CD4-positive, CD25-positive, alpha-beta regulatory T cell (primary cell): ENCODE measurements around the gene ATOH8. TPM values are rescaled to one million over a fixed set of nuclear protein-coding genes. Genes with fewer than 3 reads are reported as not detected.

Experiments
- ATAC-seq, 2 donors: fragments of 150-1000 bp; cut with Tn5 transposase; one replicate each; pipeline ENCODE4 v1.10.0; 2021; ENCODE audit warnings: low read depth in 2 of 2, moderate number of reproducible peaks in 2 of 2, moderate library complexity in 1 of 2
- DNase-seq, 3 donors: peaks; one replicate each; pipeline versions ENCODE4 v3.0.0 to v3.0.0-alpha.2; 2012 to 2022; ENCODE audit warnings: mixed read lengths in 1 of 3
- H3K27ac ChIP-seq: one replicate; pipeline ENCODE4 v1.7.0; 2013; ENCODE audit warnings: mild to moderate bottlenecking, low read length; ENCODE audit not compliant: insufficient read depth, poor library complexity, severe bottlenecking
- H3K27me3 ChIP-seq: one replicate; pipeline ENCODE4 v1.7.0; 2013; ENCODE audit warnings: low read length; ENCODE audit not compliant: control insufficient read depth, insufficient read depth
- H3K36me3 ChIP-seq: one replicate; pipeline ENCODE4 v1.7.0; 2013; ENCODE audit warnings: mild to moderate bottlenecking, low read length, moderate library complexity; ENCODE audit not compliant: control insufficient read depth, insufficient read depth
- H3K4me1 ChIP-seq: 2 replicates; pipeline ENCODE4 v1.7.0; 2013; ENCODE audit warnings: mild to moderate bottlenecking, low read length; ENCODE audit not compliant: insufficient read depth, control insufficient read depth, poor library complexity, severe bottlenecking
- H3K4me3 ChIP-seq: one replicate; pipeline ENCODE4 v1.7.0; 2013; ENCODE audit warnings: low read depth, mild to moderate bottlenecking, low read length, moderate library complexity
- H3K9me3 ChIP-seq, 2 experiments: 1 replicate in 1 of 2; 2 replicates in 1 of 2; pipeline ENCODE4 v1.7.0; 2013; ENCODE audit warnings: low read length in 2 of 2, mild to moderate bottlenecking in 1 of 2, moderate library complexity in 1 of 2; ENCODE audit not compliant: control insufficient read depth in 2 of 2
- H3K27ac Mint-ChIP-seq, 3 donors: one replicate each; pipeline ENCODE4 v1.8.0; 2020 to 2022; ENCODE audit warnings: mild to moderate bottlenecking in 3 of 3, mixed read lengths in 3 of 3, moderate library complexity in 2 of 3
- H3K27me3 Mint-ChIP-seq: one replicate; pipeline ENCODE4 v1.8.0; 2022; ENCODE audit warnings: mild to moderate bottlenecking, mixed read lengths
- H3K36me3 Mint-ChIP-seq: one replicate; pipeline ENCODE4 v1.8.0; 2020; ENCODE audit warnings: mixed read lengths
- H3K4me1 Mint-ChIP-seq, 4 donors: one replicate each; pipeline ENCODE4 v1.8.0; 2020 to 2022; ENCODE audit warnings: mixed read lengths in 4 of 4, mild to moderate bottlenecking in 1 of 4
- H3K4me3 Mint-ChIP-seq, 4 donors: one replicate each; pipeline ENCODE4 v1.8.0; 2020 to 2022; ENCODE audit warnings: mild to moderate bottlenecking in 4 of 4, mixed read lengths in 4 of 4, moderate library complexity in 3 of 4
- H3K9me3 Mint-ChIP-seq, 7 donors: one replicate each; pipeline ENCODE4 v1.8.0; 2020 to 2022; ENCODE audit warnings: mixed read lengths in 7 of 7, mild to moderate bottlenecking in 3 of 7, moderate library complexity in 2 of 7
- polyA plus RNA-seq, 4 donors: library from polyadenylated mRNA; unstranded; fragments of 300-500 nt; fragmentation: Illumina TruSeq; gene quantifications; one replicate each; pipeline ENCODE4 v1.2.3, GENCODE V29; 2021
- total RNA-seq: library from RNA; stranded (reverse); gene quantifications from one replicate; pipeline ENCODE4 v1.2.3, GENCODE V29; 2022

Gene ATOH8
- total and polyA plus RNA-seq, 5 donors from 2014 or later = not detected

- DNase-seq (no peak), ATAC-seq (no peak)
- peaks cover 0 to 2% (median 0%) of the 10 kb centered on the region in 4 donors for H3K4me1 Mint-ChIP-seq
- no peaks in the 10 kb centered on the region for H3K36me3 Mint-ChIP-seq
- no peak overlapping the region for H3K27ac Mint-ChIP-seq
- H3K36me3 ChIP-seq = no peaks in the 10 kb centered on the region
- H3K4me3 ChIP-seq = no peak overlapping the region
- H3K27ac ChIP-seq = no peak overlapping the region
- no peaks in the 10 kb centered on the region for H3K4me1 ChIP-seq
- peaks cover 11% of the 10 kb centered on the region for H3K27me3 ChIP-seq
- H3K9me3 Mint-ChIP-seq = peaks cover 0 to 2% (median 0%) of the 10 kb centered on the region in 7 donors
- H3K9me3 ChIP-seq = no peaks in the 10 kb centered on the region
- no peak overlapping the region for H3K4me3 Mint-ChIP-seq
- peaks cover 58% of the 10 kb centered on the region for H3K27me3 Mint-ChIP-seq
Measured at GRCh38 chr2:85767803-85768665, 14.2 kb downstream of the ATOH8 start.

GRCh38 chr2:85768713-85769112 lies 14.9 kb downstream of the ATOH8 start:
- Histone ChIP-seq H3K27ac (no peak overlapping the region), H3K4me1 (no peaks in the 10 kb centered on the region), H3K9me3 (no peaks in the 10 kb centered on the region), H3K4me3 (no peak overlapping the region), H3K27me3 (peaks cover 11% of the 10 kb centered on the region), H3K36me3 (no peaks in the 10 kb centered on the region)
- no peak overlapping the region for H3K4me3 Mint-ChIP-seq
- H3K27me3 Mint-ChIP-seq = peaks cover 64% of the 10 kb centered on the region
- peaks cover 0 to 2% (median 0%) of the 10 kb centered on the region in 4 donors for H3K4me1 Mint-ChIP-seq
- no peaks in the 10 kb centered on the region for H3K36me3 Mint-ChIP-seq
- H3K9me3 Mint-ChIP-seq = peaks cover 0 to 2% (median 0%) of the 10 kb centered on the region in 7 donors
- no peak for ATAC-seq
- no peak overlapping the region for H3K27ac Mint-ChIP-seq
- DNase-seq = no peak

GRCh38 chr2:85769236-85769982 lies 15.6 kb downstream of the ATOH8 start:
- peaks cover 9% of the 10 kb centered on the region for H3K27me3 ChIP-seq
- Mint-ChIP-seq H3K4me1 (peaks cover 0 to 2% (median 0%) of the 10 kb centered on the region in 4 donors), H3K36me3 (no peaks in the 10 kb centered on the region), H3K9me3 (peaks cover 0 to 2% (median 0%) of the 10 kb centered on the region in 7 donors), H3K4me3 (no peak overlapping the region), H3K27ac (no peak overlapping the region), H3K27me3 (peaks cover 67% of the 10 kb centered on the region)
- H3K36me3 ChIP-seq = no peaks in the 10 kb centered on the region
- DNase-seq (no peak), ATAC-seq (no peak)
- no peak overlapping the region for H3K4me3 ChIP-seq
- no peaks in the 10 kb centered on the region for H3K4me1 ChIP-seq
- no peak overlapping the region for H3K27ac ChIP-seq
- no peaks in the 10 kb centered on the region for H3K9me3 ChIP-seq

GRCh38 chr2:85769983-85770362 lies 16.2 kb downstream of the ATOH8 start:
- Mint-ChIP-seq H3K36me3 (no peaks in the 10 kb centered on the region), H3K9me3 (peaks cover 0 to 2% (median 0%) of the 10 kb centered on the region in 7 donors), H3K27me3 (peaks cover 67% of the 10 kb centered on the region), H3K27ac (no peak overlapping the region), H3K4me3 (no peak overlapping the region), H3K4me1 (peaks cover 0 to 2% (median 0%) of the 10 kb centered on the region in 4 donors)
- ATAC-seq = no peak
- no peaks in the 10 kb centered on the region for H3K36me3 ChIP-seq
- DNase-seq = no peak
- H3K27me3 ChIP-seq = peaks cover 5% of the 10 kb centered on the region
- no peaks in the 10 kb centered on the region for H3K9me3 ChIP-seq
- H3K4me1 ChIP-seq = no peaks in the 10 kb centered on the region
- no peak overlapping the region for H3K4me3 ChIP-seq
- no peak overlapping the region for H3K27ac ChIP-seq

GRCh38 chr2:85770369-85770768 lies 16.6 kb downstream of the ATOH8 start:
- H3K27me3 Mint-ChIP-seq = peaks cover 64% of the 10 kb centered on the region
- no peaks in the 10 kb centered on the region for H3K4me1 ChIP-seq
- no peaks in the 10 kb centered on the region for H3K36me3 ChIP-seq

GRCh38 chr2:85770786-85771409 lies 17.1 kb downstream of the ATOH8 start:
- no peaks in the 10 kb centered on the region for H3K36me3 ChIP-seq
- no peak for DNase-seq
- Mint-ChIP-seq H3K36me3 (no peaks in the 10 kb centered on the region), H3K27me3 (peaks cover 59% of the 10 kb centered on the region), H3K27ac (no peak overlapping the region), H3K4me1 (peaks cover 0 to under 1% (median 0%) of the 10 kb centered on the region in 4 donors), H3K9me3 (peaks cover 0 to 2% (median 0%) of the 10 kb centered on the region in 7 donors), H3K4me3 (no peak overlapping the region)
- no peak overlapping the region for H3K27ac ChIP-seq
- no peak overlapping the region for H3K4me3 ChIP-seq
- no peaks in the 10 kb centered on the region for H3K9me3 ChIP-seq
- H3K27me3 ChIP-seq = peaks cover 2% of the 10 kb centered on the region
- no peak for ATAC-seq
- H3K4me1 ChIP-seq = no peaks in the 10 kb centered on the region

More at GRCh38 chr2:85770369-85770768, 16.6 kb downstream of the ATOH8 start:
- no peak for ATAC-seq
- no peak overlapping the region for H3K4me3 Mint-ChIP-seq
- H3K4me1 Mint-ChIP-seq = peaks cover 0 to 2% (median 0%) of the 10 kb centered on the region in 4 donors
- no peak for DNase-seq
- H3K9me3 Mint-ChIP-seq = peaks cover 0 to 2% (median 0%) of the 10 kb centered on the region in 7 donors
- peaks cover 5% of the 10 kb centered on the region for H3K27me3 ChIP-seq
- H3K36me3 Mint-ChIP-seq = no peaks in the 10 kb centered on the region
- H3K9me3 ChIP-seq = no peaks in the 10 kb centered on the region
- no peak overlapping the region for H3K27ac ChIP-seq
- no peak overlapping the region for H3K4me3 ChIP-seq
- H3K27ac Mint-ChIP-seq = no peak overlapping the region

GRCh38 chr2:85771486-85771885 lies 17.7 kb downstream of the ATOH8 start:
- H3K9me3 Mint-ChIP-seq = peaks cover 0 to 2% (median 0%) of the 10 kb centered on the region in 7 donors
- no peak for ATAC-seq
- H3K4me3 Mint-ChIP-seq = no peak overlapping the region
- no peak overlapping the region for H3K4me3 ChIP-seq
- H3K27ac ChIP-seq = no peak overlapping the region
- H3K36me3 Mint-ChIP-seq = no peaks in the 10 kb centered on the region
- H3K27me3 Mint-ChIP-seq = peaks cover 54% of the 10 kb centered on the region
- no peak overlapping the region for H3K27ac Mint-ChIP-seq
- no peaks in the 10 kb centered on the region for H3K27me3 ChIP-seq
- no peaks in the 10 kb centered on the region for H3K36me3 ChIP-seq
- H3K4me1 ChIP-seq = no peaks in the 10 kb centered on the region
- no peak for DNase-seq
- no peaks in the 10 kb centered on the region for H3K9me3 ChIP-seq
- no peaks in the 10 kb centered on the region for H3K4me1 Mint-ChIP-seq
